GM10847 (cell line): ENCODE data around the gene ANXA6.
A peak's percentile ranks its signal among the peaks of the same experiment; 100 is the strongest.

ENCODE experiments used
- POLR2A ChIP-seq: IDR thresholded peaks from 2 replicates; pipeline ENCODE4 v1.6.1; 2011; ENCODE audit not compliant: insufficient read length; ENCODE audit errors: extremely low read depth

Gene ANXA6

GRCh38 chr5:151088986-151089385, 68.6 kb downstream of the ANXA6 start:
- TF ChIP-seq POLR2A = no peak

DNA sequence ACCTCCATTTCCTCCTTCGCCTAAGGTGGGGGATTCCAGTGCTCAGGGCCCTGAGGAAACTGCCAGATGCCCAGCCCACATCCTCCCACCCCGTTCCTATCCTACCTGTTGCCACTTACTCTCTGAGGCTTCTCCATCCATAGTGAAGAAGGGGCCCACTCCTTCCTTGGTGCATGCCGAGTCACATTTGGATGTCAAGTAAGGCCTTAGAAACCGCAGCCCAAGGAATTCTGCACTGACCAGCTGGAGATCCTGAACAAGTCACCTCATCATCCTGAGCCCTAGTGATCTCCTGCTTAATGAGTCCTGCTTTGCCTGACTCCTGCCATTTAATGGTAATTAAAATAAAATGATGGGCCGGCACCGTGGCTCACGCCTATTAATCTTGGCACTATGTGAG, 70.1 kb downstream of the ANXA6 start:
- no peak for TF ChIP-seq POLR2A

DNA sequence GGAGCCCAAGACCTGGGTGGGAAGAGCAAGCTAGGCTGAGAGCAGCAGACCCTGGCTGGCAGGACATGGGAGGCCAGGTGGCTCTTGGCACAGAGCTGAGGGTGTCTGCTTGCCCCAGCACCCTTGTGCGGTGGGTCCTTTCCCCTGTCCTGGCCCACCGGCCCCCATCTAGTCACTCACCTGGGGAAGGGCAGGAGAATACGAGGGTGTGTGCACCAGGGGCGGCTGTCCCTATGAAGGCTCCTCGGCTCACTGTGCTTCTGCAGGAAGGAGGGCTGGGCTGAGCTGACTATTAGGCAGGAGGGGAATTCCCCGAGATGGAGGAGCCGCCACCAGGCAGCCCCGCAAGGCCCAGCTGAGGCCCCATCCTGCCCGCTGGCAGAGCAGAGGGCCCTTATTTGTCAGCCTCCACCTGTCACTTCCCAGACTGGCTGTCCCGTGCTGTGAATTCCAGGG, 70.6 kb downstream of the ANXA6 start:
- TF ChIP-seq POLR2A = peak; percentile 53

DNA sequence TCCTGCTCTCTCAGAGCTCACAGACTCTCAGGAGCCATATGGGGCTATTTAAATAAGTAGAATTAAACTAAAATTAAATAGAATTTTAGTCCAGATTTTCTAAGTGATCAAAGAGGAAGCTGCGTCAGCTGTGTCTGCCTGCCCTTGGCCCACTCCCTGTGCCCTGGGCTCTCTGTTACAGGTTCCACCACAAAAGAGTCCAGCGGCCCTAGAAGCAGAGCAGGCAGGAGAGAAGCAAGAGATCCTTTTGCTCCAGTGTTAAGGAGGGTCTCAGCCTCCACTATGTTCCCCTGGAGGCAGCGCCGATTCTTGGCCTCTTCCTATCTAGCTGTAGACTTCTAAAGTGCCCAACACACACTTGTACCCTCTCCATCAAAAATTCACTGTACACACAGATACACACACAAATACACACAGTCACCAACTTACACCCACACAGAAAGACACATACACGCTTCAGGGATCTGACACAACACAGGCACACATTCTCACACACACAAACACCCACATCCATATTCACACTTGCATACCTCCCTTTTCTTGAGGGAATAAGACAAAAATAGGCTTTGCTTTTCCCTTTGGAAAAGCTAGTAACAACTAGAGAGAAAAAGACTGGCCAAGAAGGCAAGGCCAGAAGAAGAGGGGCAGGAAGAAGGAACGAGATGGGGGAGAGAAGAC, 71.2 kb downstream of the ANXA6 start:
- TF ChIP-seq POLR2A = no peak

DNA sequence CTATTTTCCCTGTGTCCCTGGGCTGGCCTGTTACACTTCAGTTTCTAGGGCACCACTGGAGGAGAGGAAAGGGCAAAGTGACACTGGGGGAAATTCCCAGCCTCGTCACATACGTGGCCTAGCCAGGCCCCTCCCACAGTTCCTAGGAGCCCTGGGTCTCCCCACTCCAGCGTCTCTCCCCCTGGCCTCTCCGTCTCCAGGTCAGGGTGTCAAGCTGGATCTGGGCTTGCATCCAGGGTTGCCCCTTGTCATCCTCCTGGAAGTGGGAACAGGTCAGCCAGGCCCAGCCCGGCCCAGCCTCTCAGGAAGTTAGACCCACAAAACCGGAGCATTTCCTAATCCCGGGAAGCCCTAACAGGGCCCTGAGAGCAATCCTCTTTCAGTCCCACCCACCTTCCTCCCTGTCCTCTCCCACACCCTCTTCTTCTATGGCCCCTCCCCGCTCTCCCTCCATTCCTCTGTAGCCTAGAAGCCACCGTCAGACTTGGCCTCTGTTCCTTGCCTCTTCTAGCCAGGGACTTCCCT, 72.0 kb downstream of the ANXA6 start:
- TF ChIP-seq POLR2A = peak; percentile 25

GRCh38 chr5:151084363-151084762, 73.2 kb downstream of the ANXA6 start:
- no peak for TF ChIP-seq POLR2A

DNA sequence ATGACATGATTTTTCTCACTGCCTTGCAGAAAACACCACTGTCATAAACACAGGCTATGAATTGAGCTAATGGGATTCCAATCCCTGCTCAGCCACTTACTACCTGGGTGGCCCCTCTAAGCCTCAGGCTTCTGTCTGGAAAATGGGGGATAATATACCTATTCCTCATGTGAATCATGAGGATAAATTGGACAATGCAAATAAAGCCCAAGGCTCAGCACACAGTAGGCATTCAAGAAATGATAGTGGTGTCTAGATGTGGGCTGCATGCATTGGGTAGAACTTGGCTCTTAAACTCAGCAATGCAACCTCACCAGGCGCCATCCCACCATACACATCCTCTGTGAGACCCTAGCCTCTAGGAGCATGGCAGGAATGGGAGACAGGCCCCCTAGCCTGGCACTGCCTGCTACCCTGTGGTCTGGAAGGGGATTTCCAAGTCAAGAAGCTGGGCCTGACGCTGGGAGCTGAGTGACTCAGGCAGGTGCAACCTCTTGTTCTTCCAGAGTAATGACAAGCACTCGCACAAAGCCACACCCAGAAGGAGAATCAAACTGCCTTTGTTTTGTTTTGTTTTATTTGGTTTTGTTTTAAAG, 74.4 kb downstream of the ANXA6 start:
- no peak for TF ChIP-seq POLR2A

DNA sequence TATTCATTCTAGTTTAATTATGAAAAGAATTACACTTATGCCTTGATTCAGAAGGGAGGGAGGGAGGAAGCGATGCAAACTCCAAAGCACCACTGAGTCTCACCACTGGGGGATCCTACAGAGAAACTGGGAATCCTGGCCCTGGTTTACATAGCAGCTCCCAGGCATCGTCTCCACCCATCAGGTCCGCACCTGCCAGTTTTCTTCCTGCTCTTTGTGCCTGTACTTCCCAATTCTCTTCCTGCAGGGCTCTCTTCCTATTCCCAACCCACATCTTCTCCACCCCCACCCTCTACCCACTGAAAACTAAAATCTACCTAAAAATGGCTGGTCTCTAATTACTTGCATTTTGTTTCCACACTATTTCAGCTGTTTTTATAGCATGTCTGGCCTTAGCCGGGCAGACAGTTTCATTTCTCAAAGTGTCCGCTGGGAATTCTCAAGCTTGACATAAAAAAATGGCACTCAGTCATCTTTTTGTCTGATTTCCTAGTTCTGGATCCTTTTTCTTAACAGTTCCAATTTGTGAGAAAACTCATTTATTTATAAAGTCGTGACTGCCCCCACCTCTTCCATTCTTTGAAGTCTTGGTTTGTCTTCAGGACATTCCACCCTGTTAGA, 75.2 kb downstream of the ANXA6 start:
- no peak for TF ChIP-seq POLR2A

DNA sequence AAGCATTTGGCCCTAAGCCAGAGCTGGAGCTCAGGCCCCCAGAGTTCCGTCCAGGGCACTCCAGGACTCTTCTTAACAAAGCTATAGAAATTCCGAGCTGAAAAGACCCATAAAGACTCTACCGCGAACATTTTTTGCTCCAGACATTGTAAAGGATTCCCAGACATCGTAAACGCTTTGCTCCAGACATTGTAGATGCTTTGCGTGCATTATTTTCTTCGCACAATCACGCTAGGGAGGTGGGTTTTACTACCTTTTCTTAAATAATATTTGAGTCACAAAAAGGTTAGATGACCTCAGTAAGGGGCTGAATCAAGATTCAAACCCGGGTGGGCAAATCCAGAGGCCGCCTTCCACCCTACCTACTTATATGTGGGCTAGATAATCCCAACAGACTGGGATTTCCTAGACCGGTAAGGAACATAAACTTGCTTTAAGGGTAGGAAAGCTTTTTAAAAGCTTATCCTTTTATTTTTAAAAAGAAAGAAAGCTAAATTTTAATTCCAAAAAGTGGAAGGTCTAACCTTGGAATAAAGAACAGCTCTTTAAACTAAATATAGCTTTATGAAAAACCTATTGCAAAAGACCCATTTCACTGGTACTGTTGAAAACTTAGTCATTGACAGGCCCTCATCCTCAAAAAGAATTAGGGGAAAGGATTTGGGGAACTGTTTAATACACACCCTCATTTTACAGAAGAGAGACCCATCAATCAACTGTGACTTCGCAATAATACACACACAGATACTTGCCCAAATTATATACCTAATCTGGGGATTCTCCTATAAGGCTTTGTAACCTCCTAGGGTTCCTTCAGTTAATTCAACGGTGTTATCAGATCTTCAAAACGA, 75.9 kb downstream of the ANXA6 start:
- TF ChIP-seq POLR2A = no peak

DNA sequence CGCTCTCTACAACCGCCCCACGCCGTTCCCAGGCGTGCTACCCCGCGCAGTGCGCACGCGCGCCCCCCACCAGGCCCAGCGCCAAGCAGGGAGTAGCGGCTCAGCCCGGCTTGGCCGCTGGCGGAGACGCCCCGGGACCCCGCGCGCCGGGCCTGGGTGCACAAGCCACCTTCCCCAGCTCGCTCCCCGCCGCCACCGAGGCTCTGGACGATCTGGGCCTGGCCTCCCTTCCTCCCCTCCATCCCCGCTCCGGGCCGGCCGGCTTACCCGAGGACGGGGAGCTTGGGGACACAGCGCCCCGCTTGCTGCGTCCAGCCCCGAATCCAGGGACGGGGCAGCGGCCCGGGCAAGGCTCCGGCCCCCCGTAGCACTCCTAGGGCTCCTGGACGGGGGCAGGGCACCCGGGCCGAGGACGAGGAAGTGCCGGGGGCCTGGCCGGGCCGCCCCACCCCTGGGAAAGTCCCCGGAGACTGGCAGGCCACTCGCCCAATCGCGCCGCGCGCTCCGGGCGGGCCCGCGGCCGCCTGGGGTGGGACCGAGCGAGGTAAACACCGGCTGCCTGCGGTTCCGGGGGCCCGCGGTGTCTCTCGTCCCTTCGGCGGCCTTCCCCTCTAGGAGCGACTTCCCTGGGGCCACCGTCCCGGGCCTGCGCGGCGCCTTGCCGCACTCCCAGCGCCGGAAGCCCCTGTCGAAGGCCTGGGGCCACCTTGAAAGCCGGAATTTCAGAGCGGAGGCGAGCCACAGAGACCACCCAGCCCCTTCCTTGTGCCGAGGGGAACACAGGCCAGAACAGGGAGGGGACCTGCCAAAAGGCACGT, 76.8 kb downstream of the ANXA6 start, which contains the start of gene TNIP1:
Gene TNIP1 (minus strand): TSS at position 422 of the 818 bp plus-strand sequence. CDS start 15,939 bp downstream, outside the sequence.
- TF ChIP-seq POLR2A = peak; percentile 24

GRCh38 chr5:151079838-151080612, 77.6 kb downstream of the ANXA6 start:
- no peak for TF ChIP-seq POLR2A

DNA sequence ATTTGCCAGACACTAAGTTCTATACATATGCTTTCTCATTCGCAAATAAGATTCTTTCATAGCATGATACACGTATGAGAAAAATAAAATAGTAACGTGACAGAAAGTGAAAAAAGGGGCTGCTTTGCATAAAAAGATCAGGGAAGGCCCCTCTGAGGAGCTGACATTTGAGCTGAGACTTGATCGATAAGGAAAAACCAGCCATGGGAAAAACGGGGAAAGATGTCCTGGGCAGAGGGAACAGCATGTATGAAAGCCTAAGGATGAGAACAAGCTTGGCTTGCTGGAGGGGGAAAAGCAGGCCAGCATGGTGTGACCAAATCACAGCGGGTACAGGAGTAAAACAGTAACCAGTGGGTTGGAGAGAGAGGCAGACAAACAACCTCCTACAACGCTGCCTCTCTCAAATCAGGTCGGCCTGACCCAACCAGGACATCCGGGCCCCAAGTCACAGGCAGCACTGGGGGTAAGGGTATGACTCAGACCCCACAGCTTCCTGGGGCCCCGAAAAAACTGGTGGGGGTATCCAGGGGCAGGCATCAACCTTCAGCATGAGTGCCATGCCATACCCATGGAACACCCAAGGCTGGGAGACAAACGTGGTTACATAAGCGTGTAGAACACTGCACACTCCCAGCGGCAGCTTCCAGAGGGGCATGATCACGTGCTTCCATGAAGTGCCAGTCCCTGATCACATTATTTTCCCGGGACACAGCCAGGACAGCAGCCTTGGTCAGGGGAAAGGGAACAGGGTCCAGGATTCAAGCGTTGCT, 78.9 kb downstream of the ANXA6 start:
- TF ChIP-seq POLR2A = peak; percentile 31

- no peak for TF ChIP-seq POLR2A
These were observed 79.6 kb downstream of the ANXA6 start for GRCh38 chr5:151077967-151078366.
